CD4-positive, alpha-beta T cell (primary cell): ENCODE data around the gene SLC35F6. TPM values are rescaled to one million over a fixed set of nuclear protein-coding genes. Genes with fewer than 3 reads are reported as not detected.

Experiments
- ATAC-seq: fragments of 200-7000 bp; cut with Tn5 transposase; one replicate; pipeline ENCODE4 v1.10.0; 2022; ENCODE audit warnings: mild to moderate bottlenecking; ENCODE audit not compliant: poor library complexity
- CTCF ChIA-PET: fragments of 350-600 bp; sonication (Branson Sonifier 250); formaldehyde crosslinking; loops from one replicate; lab custom pipeline; 2021; ENCODE audit warnings: antibody characterized with exemption, inconsistent platforms; lab: Charles Lee
- POLR2A ChIA-PET: fragments of 350-600 bp; sonication (Branson Sonifier 250); formaldehyde crosslinking; loops from one replicate; lab custom pipeline; 2021; ENCODE audit warnings: antibody characterized with exemption, inconsistent platforms; lab: Charles Lee
- DNase-seq, 14 experiments: peaks; one replicate each; pipeline ENCODE4 v3.0.0-alpha.2; 2013 to 2020; ENCODE audit warnings: mixed read lengths in 2 of 14
- H3K27ac ChIP-seq, 2 donors: one replicate each; pipeline versions ENCODE4 v1.5.1 to v1.7.0; 2013; ENCODE audit warnings: low read length in 2 of 2, low read depth in 1 of 2, mild to moderate bottlenecking in 1 of 2
- H3K27me3 ChIP-seq, 2 experiments: 1 replicate in 1 of 2; 2 replicates in 1 of 2; pipeline versions ENCODE4 v1.6.1 to v1.7.0; 2013; ENCODE audit warnings: low read length in 2 of 2, control low read depth in 1 of 2, mild to moderate bottlenecking in 1 of 2, moderate library complexity in 1 of 2; ENCODE audit not compliant: insufficient read depth in 2 of 2, control insufficient read depth in 1 of 2
- H3K36me3 ChIP-seq: one replicate; pipeline ENCODE4 v1.6.1; 2013; ENCODE audit warnings: low read length, control low read depth; ENCODE audit not compliant: insufficient read depth
- H3K4me1 ChIP-seq: one replicate; pipeline ENCODE4 v1.6.1; 2013; ENCODE audit warnings: low read length, control low read depth; ENCODE audit not compliant: insufficient read depth
- H3K4me3 ChIP-seq: one replicate; pipeline ENCODE4 v1.5.1; 2013; ENCODE audit warnings: mild to moderate bottlenecking, low read length, moderate library complexity
- H3K9me3 ChIP-seq, 2 experiments: 1 replicate in 1 of 2; 2 replicates in 1 of 2; pipeline versions ENCODE4 v1.6.1 to v1.7.0; 2013; ENCODE audit warnings: low read length in 2 of 2, mild to moderate bottlenecking in 2 of 2, control low read depth in 1 of 2, moderate library complexity in 1 of 2; ENCODE audit not compliant: control insufficient read depth in 1 of 2, insufficient read depth in 1 of 2
- H3K27ac Mint-ChIP-seq: one replicate; pipeline ENCODE4 v1.8.0; 2020; ENCODE audit warnings: mixed read lengths
- H3K27me3 Mint-ChIP-seq: one replicate; pipeline ENCODE4 v1.8.0; 2021; ENCODE audit warnings: mixed read lengths
- H3K36me3 Mint-ChIP-seq: one replicate; pipeline ENCODE4 v1.8.0; 2021; ENCODE audit warnings: low read depth, mixed read lengths
- H3K4me1 Mint-ChIP-seq: one replicate; pipeline ENCODE4 v1.8.0; 2021; ENCODE audit warnings: low read depth, mixed read lengths
- H3K4me3 Mint-ChIP-seq: one replicate; pipeline ENCODE4 v1.8.0; 2020; ENCODE audit warnings: mild to moderate bottlenecking, mixed read lengths
- H3K9me3 Mint-ChIP-seq: one replicate; pipeline ENCODE4 v1.8.0; 2020; ENCODE audit warnings: mixed read lengths
- intact Hi-C, 2 experiments: fragments of 100-400 bp; cut with DNase I in 1 of 2; cut with micrococcal nuclease in 1 of 2; formaldehyde crosslinking; loops; one replicate each; pipeline versions ENCODE4 v1.15.1 to v1.9.0; 2023 to 2025; cut with DNase I, micrococcal nuclease
- total RNA-seq, 174 experiments: library from RNA in 2 of 174; stranded (reverse) in 2 of 174; gene quantifications; one replicate each; pipeline ENCODE4 v1.2.3 and lab custom pipeline; 2021 to 2026
- TF ChIP-seq, protein P1 (sequence below): fragments of 200-600 bp; IDR thresholded peaks from one replicate; pipeline ENCODE4 v1.8.0; 2022; ENCODE audit warnings: antibody characterized with exemption, mild to moderate bottlenecking

Gene SLC35F6
- total RNA-seq, 2 experiments from 2014 or later, result 32.0 to 34.2 TPM

DNA sequence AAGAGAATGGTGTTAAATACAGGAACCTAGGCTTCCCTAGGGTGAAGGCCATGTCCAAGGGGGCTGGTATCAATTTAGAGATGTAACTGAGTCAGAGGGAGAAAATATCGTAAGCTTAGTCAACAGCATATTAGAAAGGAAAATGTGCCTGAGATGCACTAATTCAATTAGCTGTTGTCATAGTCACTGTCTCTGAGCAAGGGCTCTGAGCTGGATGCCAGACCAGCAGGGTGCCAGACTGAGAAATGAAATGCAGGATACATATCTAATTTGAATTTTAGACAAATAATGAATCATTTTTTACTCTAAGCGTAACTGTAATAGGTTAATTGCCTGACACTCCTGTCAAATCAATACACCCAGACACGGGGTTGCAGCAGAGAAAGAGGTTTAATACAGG, 11.4 kb upstream of the SLC35F6 start:
- DNase-seq (no peak), ATAC-seq (no peak)
- H3K4me3 ChIP-seq, result no peak overlapping the region
- CTCF ChIA-PET, result no interaction called here
- no peak overlapping the region for H3K27ac ChIP-seq
- H3K4me1 ChIP-seq, result no peaks in the 10 kb centered on the region
- no peaks in the 10 kb centered on the region for H3K9me3 ChIP-seq
- intact Hi-C loops, result no loop called here
- no peaks in the 10 kb centered on the region for H3K27me3 Mint-ChIP-seq
- H3K9me3 Mint-ChIP-seq, result no peaks in the 10 kb centered on the region
- POLR2A ChIA-PET, result no interaction called here
- no peaks in the 10 kb centered on the region for H3K27me3 ChIP-seq
- H3K4me1 Mint-ChIP-seq, result no peaks in the 10 kb centered on the region
- no peak overlapping the region for H3K4me3 Mint-ChIP-seq
- H3K36me3 ChIP-seq, result no peaks in the 10 kb centered on the region
- H3K27ac Mint-ChIP-seq, result no peak overlapping the region
- no peaks in the 10 kb centered on the region for H3K36me3 Mint-ChIP-seq
- TF ChIP-seq, protein P1, sequence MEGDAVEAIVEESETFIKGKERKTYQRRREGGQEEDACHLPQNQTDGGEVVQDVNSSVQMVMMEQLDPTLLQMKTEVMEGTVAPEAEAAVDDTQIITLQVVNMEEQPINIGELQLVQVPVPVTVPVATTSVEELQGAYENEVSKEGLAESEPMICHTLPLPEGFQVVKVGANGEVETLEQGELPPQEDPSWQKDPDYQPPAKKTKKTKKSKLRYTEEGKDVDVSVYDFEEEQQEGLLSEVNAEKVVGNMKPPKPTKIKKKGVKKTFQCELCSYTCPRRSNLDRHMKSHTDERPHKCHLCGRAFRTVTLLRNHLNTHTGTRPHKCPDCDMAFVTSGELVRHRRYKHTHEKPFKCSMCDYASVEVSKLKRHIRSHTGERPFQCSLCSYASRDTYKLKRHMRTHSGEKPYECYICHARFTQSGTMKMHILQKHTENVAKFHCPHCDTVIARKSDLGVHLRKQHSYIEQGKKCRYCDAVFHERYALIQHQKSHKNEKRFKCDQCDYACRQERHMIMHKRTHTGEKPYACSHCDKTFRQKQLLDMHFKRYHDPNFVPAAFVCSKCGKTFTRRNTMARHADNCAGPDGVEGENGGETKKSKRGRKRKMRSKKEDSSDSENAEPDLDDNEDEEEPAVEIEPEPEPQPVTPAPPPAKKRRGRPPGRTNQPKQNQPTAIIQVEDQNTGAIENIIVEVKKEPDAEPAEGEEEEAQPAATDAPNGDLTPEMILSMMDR, result no peak

DNA sequence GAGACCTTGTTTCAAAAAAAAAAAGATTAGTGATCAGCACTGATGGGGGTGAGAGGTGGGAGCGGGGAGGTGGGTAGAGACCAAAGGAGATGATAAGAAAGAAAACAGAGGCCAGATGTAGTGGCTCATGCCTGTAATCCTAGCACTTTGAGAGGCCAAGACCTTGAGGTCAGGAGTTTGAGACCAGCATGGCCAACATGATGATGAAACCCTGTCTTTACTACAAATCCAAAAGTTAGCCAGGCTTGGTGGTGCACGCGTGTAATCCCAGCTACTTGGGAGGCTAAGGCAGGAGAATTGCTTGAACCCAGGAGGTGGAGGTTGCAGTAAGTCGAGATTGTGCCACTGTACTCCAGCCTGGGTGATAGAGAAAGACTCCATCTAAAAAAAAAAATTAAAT, 9.5 kb upstream of the SLC35F6 start:
- DNase-seq (no peak), ATAC-seq (no peak)
- intact Hi-C loops, result no loop called here
- Histone ChIP-seq H3K4me3 (no peak overlapping the region), H3K27ac (no peak overlapping the region), H3K36me3 (no peaks in the 10 kb centered on the region), H3K27me3 (no peaks in the 10 kb centered on the region), H3K9me3 (no peaks in the 10 kb centered on the region), H3K4me1 (no peaks in the 10 kb centered on the region)
- Mint-ChIP-seq H3K9me3 (no peaks in the 10 kb centered on the region), H3K36me3 (no peaks in the 10 kb centered on the region), H3K4me1 (no peaks in the 10 kb centered on the region), H3K4me3 (no peak overlapping the region), H3K27ac (no peak overlapping the region), H3K27me3 (no peaks in the 10 kb centered on the region)
- TF ChIP-seq, protein P1, result no peak
- ChIA-PET POLR2A (no interaction called here), CTCF (no interaction called here)

DNA sequence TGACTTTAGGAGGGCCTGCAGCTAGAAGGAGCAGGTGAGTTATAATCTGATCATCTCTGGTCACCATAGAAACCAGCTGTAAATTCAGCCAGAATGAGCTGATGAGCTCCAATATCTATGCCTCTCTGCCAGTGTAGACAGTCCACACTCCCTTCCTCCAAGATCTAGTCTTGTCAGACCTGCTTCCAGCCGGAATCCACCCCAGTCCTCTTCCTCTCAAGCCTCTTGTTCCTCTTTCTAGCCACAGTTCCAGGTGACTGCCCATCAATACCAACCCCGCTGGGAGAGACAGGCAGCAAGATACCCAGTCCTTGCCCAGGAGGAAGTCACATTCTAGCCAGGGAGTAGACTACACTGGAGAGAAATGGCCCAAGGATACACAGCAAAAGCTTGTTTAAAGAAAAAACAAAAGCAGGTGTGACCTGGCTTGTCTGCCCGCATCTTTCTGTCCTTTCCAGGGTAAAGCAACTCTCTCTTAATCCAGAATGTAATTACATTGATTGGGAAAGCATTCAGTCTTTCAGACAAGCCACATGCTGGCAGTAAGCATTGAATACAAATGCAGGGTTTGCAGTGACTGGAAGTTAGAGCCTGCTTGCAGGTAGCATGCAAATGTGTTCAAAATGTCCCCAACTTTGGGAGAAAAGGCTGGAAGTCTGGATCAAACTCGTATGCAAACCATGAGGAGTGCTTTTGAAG, 9.0 kb upstream of the SLC35F6 start:
- Histone ChIP-seq H3K9me3 (no peaks in the 10 kb centered on the region), H3K4me1 (no peaks in the 10 kb centered on the region), H3K27me3 (no peaks in the 10 kb centered on the region), H3K27ac (no peak overlapping the region), H3K4me3 (no peak overlapping the region), H3K36me3 (no peaks in the 10 kb centered on the region)
- no peaks in the 10 kb centered on the region for H3K36me3 Mint-ChIP-seq
- no peak overlapping the region for H3K27ac Mint-ChIP-seq
- intact Hi-C loops, result no loop called here
- no peaks in the 10 kb centered on the region for H3K4me1 Mint-ChIP-seq
- no peaks in the 10 kb centered on the region for H3K27me3 Mint-ChIP-seq
- no peaks in the 10 kb centered on the region for H3K9me3 Mint-ChIP-seq
- POLR2A ChIA-PET, result no interaction called here
- CTCF ChIA-PET, result no interaction called here
- no peak for ATAC-seq
- no peak for DNase-seq
- TF ChIP-seq, protein P1, result no peak
- H3K4me3 Mint-ChIP-seq, result no peak overlapping the region
